Esophagus squamous epithelium (tissue), 5 donors: Measurements from ENCODE around the gene COBLL1. TPM values are rescaled to one million over a fixed set of nuclear protein-coding genes. Genes with fewer than 3 reads are reported as not detected.
A peak's percentile ranks its signal among the peaks of the same experiment; 100 is the strongest.

Source experiments
- DNase-seq: peaks from one replicate; lab custom pipeline; 2025; lab: John Stamatoyannopoulos, UW
- H3K27ac ChIP-seq, 4 donors: fragments of 200-600 bp; sonication (generic); one replicate each; pipeline ENCODE4 v1.5.1; 2016 to 2019; ENCODE audit warnings: mild to moderate bottlenecking in 1 of 4
- H3K27me3 ChIP-seq, 4 donors: fragments of 200-600 bp; sonication (generic); 1 replicate in 3 of 4; 2 replicates in 1 of 4; pipeline versions ENCODE4 v1.5.1 to v1.6.0; 2017 to 2021; ENCODE audit warnings: antibody characterized with exemption in 1 of 4
- H3K36me3 ChIP-seq, 3 donors: fragments of 200-600 bp; sonication (generic); one replicate each; pipeline ENCODE4 v1.5.1; 2016 to 2019
- H3K4me1 ChIP-seq, 3 donors: fragments of 200-600 bp; sonication (generic); one replicate each; pipeline ENCODE4 v1.5.1; 2017 to 2019
- H3K4me3 ChIP-seq, 4 donors: fragments of 200-600 bp; sonication (generic); 1 replicate in 3 of 4; 2 replicates in 1 of 4; pipeline ENCODE4 v1.5.1; 2016 to 2019; ENCODE audit warnings: mild to moderate bottlenecking in 2 of 4, moderate library complexity in 1 of 4
- H3K9me3 ChIP-seq, 3 donors: fragments of 200-600 bp; sonication (generic); one replicate each; pipeline ENCODE4 v1.5.1; 2016 to 2019
- CTCF ChIP-seq, 6 experiments: fragments of 450-650 bp in 4 of 6; fragments of 200-600 bp in 2 of 6; sonication (generic) in 2 of 6; IDR thresholded peaks; one replicate each; pipeline ENCODE4 v1.5.1; 2016 to 2019; ENCODE audit warnings: antibody characterized with exemption in 6 of 6, mild to moderate bottlenecking in 4 of 6, moderate library complexity in 4 of 6
- POLR2A ChIP-seq, 4 donors: fragments of 450-650 bp; IDR thresholded peaks; one replicate each; pipeline ENCODE4 v1.6.1; 2017; ENCODE audit warnings: antibody characterized with exemption in 4 of 4, mild to moderate bottlenecking in 4 of 4, moderate library complexity in 3 of 4
- WGBS, 2 donors: methylation state at CpG; one replicate each; pipeline ENCODE4 v1.1.5; 2018; 5-methylcytosine and 5-hydroxymethylcytosine counted together
- intact Hi-C: fragments of 100-400 bp; cut with DNase I; formaldehyde crosslinking; loops from one replicate; pipeline ENCODE4 v1.15.0; 2022
- total RNA-seq, 4 donors: library from RNA; depleted of rRNA; stranded (reverse); fragments of >200 nt; gene quantifications; one replicate each; pipeline ENCODE4 v1.1.0, GENCODE V29; 2016
- donor health status: DM: yes; HTN: yes; CAD: no.

The COBLL1 gene
- total RNA-seq, 4 donors from 2014 or later, result 35.4 to 88.9 (median 71.4) TPM

DNA sequence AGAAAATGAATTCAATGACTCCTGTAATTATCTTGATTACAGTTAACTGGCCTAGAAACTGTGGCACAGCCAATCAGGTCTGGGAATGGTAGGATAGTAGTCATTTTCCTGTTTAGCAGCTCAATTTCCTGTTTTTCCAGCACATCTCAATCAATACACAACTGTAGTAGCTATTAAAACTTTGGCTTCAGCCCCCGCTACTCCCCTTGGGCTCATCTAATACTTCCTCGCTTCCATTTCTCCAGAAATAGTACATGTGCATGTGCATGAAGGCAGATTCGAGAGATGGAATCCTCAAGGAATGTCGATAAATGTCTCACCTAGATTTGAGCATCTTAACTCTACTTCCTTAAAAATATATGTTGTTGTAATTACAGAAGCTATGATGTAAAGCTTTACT lies 9.7 kb downstream of the COBLL1 start:
- Histone ChIP-seq H3K4me1 (peaks cover 7 to 45% (median 10%) of the 10 kb centered on the region in 3 donors), H3K4me3 (no peak overlapping the region), H3K36me3 (no peaks in the 10 kb centered on the region), H3K9me3 (no peaks in the 10 kb centered on the region), H3K27me3 (no peaks in the 10 kb centered on the region), H3K27ac (peak overlapping the region in 3 of 4 donors; percentile 17 to 68 (median 42))
- intact Hi-C loops, result no loop called here
- TF ChIP-seq POLR2A (IDR thresholded peaks at IDR 0.05), result no peak
- no peak for TF ChIP-seq CTCF (IDR thresholded peaks at IDR 0.05)
- DNase-seq, result no peak
- WGBS, 2 donors, result 74 to 89% methylated on average over 4 of the region's 4 CpGs

- TF ChIP-seq POLR2A (IDR thresholded peaks at IDR 0.05) (no peak), CTCF (IDR thresholded peaks at IDR 0.05) (no peak)
These were observed 10.4 kb downstream of the COBLL1 start for GRCh38 chr2:164831180-164831579.

DNA sequence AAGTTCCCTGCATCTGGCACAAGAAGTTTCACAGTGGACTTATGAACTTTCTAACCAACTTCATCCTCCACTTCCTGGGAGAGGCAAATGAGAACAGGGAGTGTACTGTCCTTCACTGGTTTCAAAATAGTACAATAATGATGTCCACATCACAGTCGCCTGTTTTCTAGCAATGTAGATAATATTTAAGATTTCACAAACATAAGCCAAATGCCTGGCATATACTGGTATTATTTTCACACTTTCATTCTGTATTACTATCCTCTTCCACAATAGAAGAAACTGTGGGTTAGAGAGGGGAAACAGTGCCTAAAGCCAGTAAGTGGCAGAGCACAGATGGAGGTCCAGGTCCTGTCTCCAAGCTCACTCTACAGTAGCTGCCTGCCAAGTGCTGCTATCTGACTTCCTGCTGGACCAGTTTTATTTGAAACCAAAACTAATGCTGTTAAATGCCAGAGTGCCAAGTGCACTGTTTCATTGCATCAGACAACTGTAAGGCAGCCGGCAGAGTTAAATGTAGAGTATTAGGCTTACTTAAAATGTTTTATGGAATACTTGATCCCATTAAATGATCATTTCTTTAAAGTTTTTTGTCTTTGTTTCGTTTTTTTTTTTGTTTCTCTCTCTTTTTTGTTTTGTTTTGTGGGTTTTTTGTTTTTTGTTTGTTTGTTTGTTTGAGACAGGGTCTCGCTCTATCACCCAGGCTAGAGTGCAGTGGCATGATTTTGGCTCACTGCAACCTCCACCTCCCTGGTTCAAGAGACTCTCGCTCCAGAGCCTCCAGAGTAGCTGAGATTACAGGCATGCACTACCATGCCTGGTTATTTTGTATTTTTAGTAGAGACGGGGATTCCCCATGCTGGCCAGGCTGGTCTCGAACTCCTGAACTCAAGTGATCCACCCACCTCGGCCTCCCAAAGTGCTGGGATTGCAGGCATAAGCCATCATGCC lies 15.1 kb downstream of the COBLL1 start:
- H3K27me3 ChIP-seq, result no peaks in the 10 kb centered on the region
- 25 to 47% methylated on average over 6 to 8 of the region's 8 CpGs for WGBS, 2 donors
- intact Hi-C loops, result no loop called here
- no peaks in the 10 kb centered on the region for H3K9me3 ChIP-seq
- peak overlapping the region; percentile 40 to 79 (median 70) for H3K27ac ChIP-seq
- H3K36me3 ChIP-seq, result no peaks in the 10 kb centered on the region
- no peak for TF ChIP-seq CTCF (IDR thresholded peaks at IDR 0.05)
- no peak for TF ChIP-seq POLR2A (IDR thresholded peaks at IDR 0.05)
- H3K4me3 ChIP-seq, result peak overlapping the region in 1 of 4 donors; percentile 1
- no peak for DNase-seq
- H3K4me1 ChIP-seq, result peaks cover 13 to 55% (median 16%) of the 10 kb centered on the region in 3 donors

More at GRCh38 chr2:164831180-164831579, 10.4 kb downstream of the COBLL1 start:
- no peak overlapping the region for H3K4me3 ChIP-seq
- H3K9me3 ChIP-seq, result no peaks in the 10 kb centered on the region
- H3K27me3 ChIP-seq, result no peaks in the 10 kb centered on the region
- intact Hi-C loops, result no loop called here
- 76 to 91% methylated on average over 1 of the region's 1 CpG for WGBS, 2 donors
- no peak for DNase-seq
- no peaks in the 10 kb centered on the region for H3K36me3 ChIP-seq
- peaks cover 9 to 45% (median 10%) of the 10 kb centered on the region in 3 donors for H3K4me1 ChIP-seq
- H3K27ac ChIP-seq, result peak overlapping the region in 2 of 4 donors; percentile 17 to 42

DNA sequence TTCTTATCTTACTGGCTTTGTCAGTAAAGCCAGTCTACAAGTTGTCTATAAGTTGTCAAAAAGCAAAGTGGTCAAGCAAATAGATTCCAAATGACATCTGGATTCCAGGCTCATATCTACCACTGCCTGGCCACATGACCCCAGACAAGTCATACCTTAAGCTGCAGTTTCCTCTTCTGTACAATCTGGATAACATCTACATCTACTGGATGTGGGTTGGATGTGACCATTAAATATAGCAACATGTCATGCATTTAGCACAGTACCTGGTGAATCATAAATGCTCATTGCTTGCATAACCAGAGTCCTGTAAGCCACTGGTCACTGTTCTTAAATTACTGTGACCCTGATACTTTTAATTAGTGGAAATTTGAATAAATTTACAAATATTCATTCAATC lies 16.8 kb downstream of the COBLL1 start:
- peak overlapping the region in 1 of 4 donors; percentile 79 for H3K27ac ChIP-seq
- peaks cover 13 to 53% (median 17%) of the 10 kb centered on the region in 3 donors for H3K4me1 ChIP-seq
- H3K4me3 ChIP-seq, result no peak overlapping the region
- H3K27me3 ChIP-seq, result no peaks in the 10 kb centered on the region
- DNase-seq, result no peak
- TF ChIP-seq POLR2A (IDR thresholded peaks at IDR 0.05) (no peak), CTCF (IDR thresholded peaks at IDR 0.05) (no peak)
- H3K9me3 ChIP-seq, result no peaks in the 10 kb centered on the region
- intact Hi-C loops, result no loop called here
- no peaks in the 10 kb centered on the region for H3K36me3 ChIP-seq

DNA sequence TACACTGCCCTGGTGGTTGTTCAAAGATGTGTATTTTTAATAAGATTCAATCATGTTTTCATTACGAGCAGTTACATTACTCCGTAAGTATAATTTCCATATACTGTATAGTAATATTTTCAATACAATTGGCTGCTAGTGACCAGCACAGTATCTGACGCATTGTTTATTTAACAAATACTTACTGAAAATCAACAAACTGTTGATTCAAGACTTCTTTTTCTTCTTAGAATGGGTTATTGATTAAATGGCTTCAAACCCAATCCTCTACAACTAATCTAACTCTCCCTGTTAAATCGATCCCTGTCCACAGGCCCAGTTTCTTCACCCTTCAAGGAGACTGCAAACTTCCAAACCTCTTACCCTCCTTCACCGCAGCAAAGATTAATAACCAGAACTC lies 18.5 kb downstream of the COBLL1 start:
- H3K4me3 ChIP-seq, result no peak overlapping the region
- intact Hi-C loops, result no loop called here
- peaks cover 13 to 53% (median 17%) of the 10 kb centered on the region in 3 donors for H3K4me1 ChIP-seq
- no peaks in the 10 kb centered on the region for H3K36me3 ChIP-seq
- 87 to 100% methylated on average over 5 of the region's 5 CpGs for WGBS, 2 donors
- TF ChIP-seq CTCF (IDR thresholded peaks at IDR 0.05) (no peak), POLR2A (IDR thresholded peaks at IDR 0.05) (no peak)
- H3K9me3 ChIP-seq, result no peaks in the 10 kb centered on the region
- no peak for DNase-seq
- no peak overlapping the region for H3K27ac ChIP-seq
- no peaks in the 10 kb centered on the region for H3K27me3 ChIP-seq
